ENCODE data around the gene TMEM212. TPM values are rescaled to one million over a fixed set of nuclear protein-coding genes. Genes with fewer than 3 reads are reported as not detected.

TMEM212 gene
- total RNA-seq, 1 experiment from 2014 or later: not detected

GRCh38 chr3:171835613-171836012, 7.5 kb upstream of the TMEM212 start:
- Mint-ChIP-seq H3K9me3 (no peaks in the 10 kb centered on the region), H3K27ac (no peak overlapping the region), H3K4me3 (no peak overlapping the region), H3K36me3 (ENCODE audit: insufficient read depth in 1 of 3, low read depth in 3 of 3) (no peaks in the 10 kb centered on the region), H3K27me3 (ENCODE audit: low read depth) (no peaks in the 10 kb centered on the region), H3K4me1 (peaks cover 9 to 11% of the 10 kb centered on the region in 2 experiments)
- Histone ChIP-seq H3K9ac (ENCODE audit: extremely low read depth, insufficient read length, low read length) (no peak overlapping the region), H2BK5ac (ENCODE audit: insufficient read length, low read length) (no peak overlapping the region), H3T11ph (ENCODE audit: low read length) (no peak overlapping the region), H2BK20ac (ENCODE audit: low read depth, low read length, poor library complexity, severe bottlenecking) (no peak overlapping the region), H3K27me3 (ENCODE audit: insufficient read depth, low read length) (no peaks in the 10 kb centered on the region), H2AK5ac (ENCODE audit: insufficient read length, low read length) (no peak overlapping the region), H3K27ac (ENCODE audit: insufficient read length, low read depth, low read length) (no peak overlapping the region), H3K9me3 (ENCODE audit: control insufficient read depth, low read depth, low read length) (no peaks in the 10 kb centered on the region), H2AFZ (ENCODE audit: low read length) (no peak overlapping the region), H2BK120ac (ENCODE audit: low read depth, low read length, poor library complexity, severe bottlenecking) (no peak overlapping the region), H2BK12ac (ENCODE audit: insufficient read length, low read depth, low read length) (no peak overlapping the region), H3K23ac (ENCODE audit: insufficient read length, low read depth, low read length) (no peak overlapping the region), H4K20me1 (ENCODE audit: control insufficient read depth, insufficient read depth, insufficient read length) (no peaks in the 10 kb centered on the region), H3K4me1 (ENCODE audit: insufficient read depth, low read length) (0 out of 2 replicates have a peak, but pooled peaks cover 2% of the 10 kb centered on the region), H4K5ac (ENCODE audit: insufficient read length, low read depth, low read length) (no peak overlapping the region), H3K4ac (ENCODE audit: low read depth, low read length) (no peak overlapping the region), H3K79me2 (ENCODE audit: insufficient read depth, low read length) (no peaks in the 10 kb centered on the region), H2BK15ac (ENCODE audit: low read depth, low read length) (no peak overlapping the region), H3K18ac (ENCODE audit: insufficient read length, low read depth, low read length) (no peak overlapping the region), H3K56ac (ENCODE audit: insufficient read length, low read depth, low read length) (no peak overlapping the region), H3K4me2 (ENCODE audit: insufficient read depth, insufficient read length, low read length) (no peak overlapping the region), H3K79me1 (ENCODE audit: insufficient read depth, low read depth, low read length, poor library complexity, severe bottlenecking) (no peaks in the 10 kb centered on the region), H3K14ac (ENCODE audit: insufficient read depth, low read length) (no peak overlapping the region), H4K91ac (ENCODE audit: insufficient read length, low read depth, low read length) (no peak overlapping the region), H3K23me2 (ENCODE audit: insufficient read length, low read depth, low read length, poor library complexity, severe bottlenecking) (no peaks in the 10 kb centered on the region), H4K8ac (replicated peaks; ENCODE audit: insufficient read length, low read depth, low read length) (no peak overlapping the region)
- WGBS (ENCODE audit: extremely low coverage, insufficient read length, low lambda C conversion rate): no CpG with 5 or more reads among the region's 2 CpGs
- no peak for TF ChIP-seq CTCF (conservative IDR thresholded peaks at IDR 0.05)
- no peak for DNase-seq

All from H9 (cell line).